Measurements from ENCODE around the gene WDR90.
"Not testable (repeated sequence)": the region's sequence is repeated elsewhere in the genome, so short reads cannot be mapped to it uniquely, and the experiment has no call there.

Gene WDR90

GRCh38 chr16:677316-678190 lies 28.4 kb downstream of the WDR90 start:
- DNase-seq, result peak; percentile 34

- no peak for DNase-seq
Measured at GRCh38 chr16:678209-678857, 29.2 kb downstream of the WDR90 start.

- DNase-seq, result peak; percentile 17
Measured at GRCh38 chr16:678858-679813, 30.0 kb downstream of the WDR90 start.

- no peak for DNase-seq
Measured at GRCh38 chr16:679814-680624, 30.9 kb downstream of the WDR90 start, which contains the start of gene STUB1. Gene STUB1, plus strand, starts transcription at chr16:680410. Its CDS starts 116 bp downstream, at chr16:680526.

- no peak for DNase-seq
Measured at GRCh38 chr16:680625-680945, 31.4 kb downstream of the WDR90 start.

- no peak for DNase-seq
Measured at GRCh38 chr16:680967-681745, 32.0 kb downstream of the WDR90 start.

- no peak for DNase-seq
Measured at GRCh38 chr16:681746-682427, 32.7 kb downstream of the WDR90 start.

- no peak for DNase-seq
Measured at GRCh38 chr16:682493-683395, 33.6 kb downstream of the WDR90 start.

- DNase-seq, result no peak
Measured at GRCh38 chr16:683396-684070, 34.4 kb downstream of the WDR90 start.

- DNase-seq, result peak; percentile 56
Measured at GRCh38 chr16:684071-684794, 35.1 kb downstream of the WDR90 start, which contains the start of gene JMJD8. Gene JMJD8, minus strand, starts transcription at chr16:684334. Its CDS starts 15 bp downstream, at chr16:684319.

- peak; percentile 59 for DNase-seq
Measured at GRCh38 chr16:684961-685696, 36.0 kb downstream of the WDR90 start.

GRCh38 chr16:685967-686366 lies 36.8 kb downstream of the WDR90 start:
- no peak for DNase-seq

GRCh38 chr16:686459-687260 lies 37.5 kb downstream of the WDR90 start:
- DNase-seq, result no peak

GRCh38 chr16:687499-687898 lies 38.3 kb downstream of the WDR90 start:
- DNase-seq, result no peak

- no peak for DNase-seq
Measured at GRCh38 chr16:689175-689897, 40.2 kb downstream of the WDR90 start.

GRCh38 chr16:691242-691641 lies 42.1 kb downstream of the WDR90 start:
- DNase-seq, result not testable (repeated sequence)

Data from NCI-H1417 treated with DMSO at 0.1 percent for 48 hours (cell line).